Measurements from ENCODE around the gene TP53AIP1.
A peak's percentile ranks its signal among the peaks of the same experiment; 100 is the strongest.

Gene TP53AIP1

GRCh38 chr11:128911701-128912100 is 31.0 kb downstream of the TP53AIP1 start:
- Mint-ChIP-seq H3K27me3 (ENCODE audit: low read depth) (peaks cover 38% of the 10 kb centered on the region), H3K36me3 (ENCODE audit: low read depth) (no peaks in the 10 kb centered on the region), H3K4me3 (no peak overlapping the region), H3K9me3 (no peaks in the 10 kb centered on the region), H3K27ac (no peak overlapping the region), H3K4me1 (ENCODE audit: low read depth) (no peaks in the 10 kb centered on the region)

GRCh38 chr11:128911239-128911638 is 31.4 kb downstream of the TP53AIP1 start:
- Mint-ChIP-seq H3K27ac (no peak overlapping the region), H3K9me3 (no peaks in the 10 kb centered on the region), H3K4me1 (ENCODE audit: low read depth) (no peaks in the 10 kb centered on the region), H3K36me3 (ENCODE audit: low read depth) (no peaks in the 10 kb centered on the region), H3K27me3 (ENCODE audit: low read depth) (peaks cover 41% of the 10 kb centered on the region), H3K4me3 (no peak overlapping the region)

DNA sequence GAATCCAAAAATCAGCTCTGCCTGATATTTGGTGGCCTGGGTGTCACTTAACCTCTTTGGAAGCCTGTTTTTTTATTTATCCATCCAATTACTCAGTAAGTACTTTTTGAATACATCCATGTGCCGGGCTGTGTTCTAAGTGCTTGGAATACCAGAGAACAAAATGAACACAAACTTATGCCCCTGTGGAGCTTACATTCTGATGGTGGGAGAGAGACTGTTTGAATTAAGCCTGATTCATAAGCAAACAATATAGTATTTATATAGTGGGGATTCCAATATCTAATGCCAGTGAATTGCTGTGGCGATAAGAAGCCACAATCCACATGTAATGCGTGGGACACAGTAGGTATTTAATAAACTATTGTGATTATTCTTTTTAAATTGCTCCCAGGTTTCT is 32.1 kb downstream of the TP53AIP1 start:
- H3K4me1 Mint-ChIP-seq (ENCODE audit: low read depth), result no peaks in the 10 kb centered on the region
- H3K4me3 Mint-ChIP-seq, result no peak overlapping the region
- H3K27me3 Mint-ChIP-seq (ENCODE audit: low read depth), result peaks cover 47% of the 10 kb centered on the region
- no peaks in the 10 kb centered on the region for H3K36me3 Mint-ChIP-seq (ENCODE audit: low read depth)
- H3K27ac Mint-ChIP-seq, result no peak overlapping the region
- H3K9me3 Mint-ChIP-seq, result no peaks in the 10 kb centered on the region

GRCh38 chr11:128909438-128910125 is 33.1 kb downstream of the TP53AIP1 start:
- Mint-ChIP-seq H3K4me3 (no peak overlapping the region), H3K36me3 (ENCODE audit: low read depth) (no peaks in the 10 kb centered on the region), H3K27me3 (ENCODE audit: low read depth) (peaks cover 53% of the 10 kb centered on the region), H3K9me3 (no peaks in the 10 kb centered on the region), H3K27ac (no peak overlapping the region), H3K4me1 (ENCODE audit: low read depth) (no peaks in the 10 kb centered on the region)

DNA sequence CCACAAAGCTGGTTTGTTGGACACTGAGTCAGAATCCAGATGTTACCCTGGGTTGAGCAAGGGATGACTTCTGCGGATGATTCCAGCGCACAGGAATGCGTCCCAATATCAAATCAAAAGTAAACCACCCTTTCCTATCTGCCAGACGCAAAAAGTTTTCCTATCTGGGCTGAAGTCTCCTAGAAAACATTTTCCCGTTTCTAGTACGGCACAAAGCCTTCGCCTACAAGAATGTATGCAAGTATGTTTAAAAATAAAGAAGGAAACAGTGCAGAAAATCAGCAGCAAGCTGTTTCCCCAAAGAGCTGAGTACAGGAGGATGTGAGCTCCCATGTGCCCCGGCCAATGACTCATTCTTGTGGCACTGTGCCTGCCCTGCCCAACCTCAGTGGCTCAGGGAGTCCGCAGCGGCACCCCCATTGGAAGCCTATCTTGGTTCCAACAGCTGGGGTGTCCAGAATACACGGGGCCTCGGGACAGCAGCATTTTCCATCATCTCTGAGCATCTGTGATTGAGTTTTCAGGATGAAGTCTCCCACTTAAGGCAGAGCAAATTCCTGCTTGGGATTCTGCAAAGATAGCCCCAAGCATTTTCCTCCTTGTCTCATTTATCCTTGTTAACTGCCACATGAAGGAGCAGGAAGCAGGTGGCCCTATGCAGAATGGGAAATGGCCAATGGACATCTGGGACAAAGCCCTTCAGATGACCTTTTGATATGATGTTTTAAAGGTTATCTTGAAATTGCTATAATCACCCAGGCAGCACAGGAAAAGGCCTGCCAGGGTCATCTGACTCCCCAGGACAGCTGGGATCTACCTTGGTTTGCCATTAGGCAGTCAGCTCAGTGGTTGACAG is 34.1 kb downstream of the TP53AIP1 start:
- Mint-ChIP-seq H3K4me1 (ENCODE audit: low read depth) (no peaks in the 10 kb centered on the region), H3K27ac (no peak overlapping the region), H3K36me3 (ENCODE audit: low read depth) (no peaks in the 10 kb centered on the region), H3K27me3 (ENCODE audit: low read depth) (peaks cover 62% of the 10 kb centered on the region), H3K4me3 (no peak overlapping the region), H3K9me3 (no peaks in the 10 kb centered on the region)

GRCh38 chr11:128907585-128907984 is 35.1 kb downstream of the TP53AIP1 start:
- H3K27ac Mint-ChIP-seq, result no peak overlapping the region
- no peaks in the 10 kb centered on the region for H3K4me1 Mint-ChIP-seq (ENCODE audit: low read depth)
- H3K4me3 Mint-ChIP-seq, result no peak overlapping the region
- no peaks in the 10 kb centered on the region for H3K9me3 Mint-ChIP-seq
- H3K36me3 Mint-ChIP-seq (ENCODE audit: low read depth), result no peaks in the 10 kb centered on the region
- peaks cover 73% of the 10 kb centered on the region for H3K27me3 Mint-ChIP-seq (ENCODE audit: low read depth)

GRCh38 chr11:128906185-128907050 is 36.3 kb downstream of the TP53AIP1 start:
- Mint-ChIP-seq H3K27ac (no peak overlapping the region), H3K9me3 (no peaks in the 10 kb centered on the region), H3K27me3 (ENCODE audit: low read depth) (peaks cover 81% of the 10 kb centered on the region), H3K36me3 (ENCODE audit: low read depth) (no peaks in the 10 kb centered on the region), H3K4me3 (peak overlapping the region; percentile 63), H3K4me1 (ENCODE audit: low read depth) (no peaks in the 10 kb centered on the region)

DNA sequence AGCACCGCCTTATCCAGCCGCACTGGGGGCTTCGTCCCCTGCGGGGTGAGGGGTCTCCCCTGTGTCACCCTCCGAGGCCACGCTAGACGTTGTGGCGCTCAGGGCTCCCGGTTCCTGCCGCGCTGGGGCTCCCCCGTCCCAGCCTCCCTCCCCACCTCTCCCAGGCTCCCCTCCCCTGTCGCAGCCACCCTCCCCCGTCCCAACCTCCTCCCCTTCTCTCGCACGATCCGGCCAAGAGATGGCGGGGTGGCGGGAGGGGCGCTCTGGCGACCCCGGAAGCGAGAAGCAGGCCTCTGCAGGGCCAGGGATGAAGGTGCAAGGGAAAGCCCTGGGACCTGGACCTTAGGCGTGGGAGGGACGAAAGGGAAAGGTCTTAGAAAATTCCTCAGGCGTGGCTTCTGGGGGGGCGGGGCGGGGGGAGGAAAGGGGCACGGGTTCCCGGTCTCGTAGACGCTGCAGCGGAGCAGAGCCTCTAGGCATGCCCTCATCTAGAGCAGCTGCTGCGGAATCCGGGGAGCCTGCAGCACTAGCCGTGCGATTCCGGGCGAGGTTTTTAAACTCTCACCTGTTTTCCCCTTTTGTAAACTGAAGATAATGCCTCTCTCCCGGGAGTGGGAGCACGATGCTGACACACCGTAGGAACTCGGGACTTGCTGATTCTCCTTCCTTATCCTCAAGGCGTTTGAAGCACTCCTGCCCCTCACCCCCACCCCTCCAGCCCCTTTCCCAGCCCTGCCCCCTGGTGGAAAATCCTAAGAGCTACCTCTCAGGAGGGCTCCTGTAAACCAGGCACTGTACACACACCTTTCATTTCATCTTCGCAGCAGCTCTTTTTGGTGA is 37.1 kb downstream of the TP53AIP1 start:
- no peaks in the 10 kb centered on the region for H3K4me1 Mint-ChIP-seq (ENCODE audit: low read depth)
- H3K9me3 Mint-ChIP-seq, result no peaks in the 10 kb centered on the region
- peak overlapping the region; percentile 63 for H3K4me3 Mint-ChIP-seq
- peaks cover 86% of the 10 kb centered on the region for H3K27me3 Mint-ChIP-seq (ENCODE audit: low read depth)
- no peaks in the 10 kb centered on the region for H3K36me3 Mint-ChIP-seq (ENCODE audit: low read depth)
- H3K27ac Mint-ChIP-seq, result no peak overlapping the region

DNA sequence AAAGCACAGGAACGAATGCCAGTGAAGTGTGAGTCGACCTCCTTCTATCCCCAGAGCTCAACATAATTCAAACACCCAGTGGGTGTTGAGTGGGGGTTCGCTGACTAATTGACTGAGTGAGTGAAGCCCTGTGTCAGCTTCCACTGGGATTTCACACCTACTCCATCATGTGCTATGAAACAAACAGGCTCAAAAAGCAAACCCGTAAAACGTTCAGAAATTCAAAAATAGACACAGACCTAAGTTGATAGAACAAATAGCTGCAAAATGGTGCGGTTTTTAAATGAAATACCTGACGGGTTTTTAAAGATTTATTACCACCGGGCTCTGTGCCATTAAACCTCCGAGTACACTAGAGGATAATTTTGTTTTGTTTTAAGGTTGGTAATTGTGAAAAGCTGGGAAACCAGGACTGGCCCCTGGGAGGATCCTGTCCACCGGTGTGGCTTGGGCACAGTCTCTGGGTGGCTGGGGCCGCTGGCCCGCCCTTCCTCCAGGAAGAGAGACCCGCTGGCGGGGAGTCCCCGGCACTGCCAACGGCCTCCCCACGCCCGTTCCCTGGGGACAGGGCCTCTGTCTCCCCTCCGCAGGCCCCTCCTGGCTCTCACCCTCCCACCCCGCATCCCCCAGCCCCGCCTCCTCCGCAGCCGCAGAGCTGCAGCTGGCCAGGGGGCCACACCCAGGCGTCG is 37.9 kb downstream of the TP53AIP1 start:
- Mint-ChIP-seq H3K4me3 (no peak overlapping the region), H3K4me1 (ENCODE audit: low read depth) (no peaks in the 10 kb centered on the region), H3K9me3 (no peaks in the 10 kb centered on the region), H3K27ac (no peak overlapping the region), H3K27me3 (ENCODE audit: low read depth) (peaks cover 84% of the 10 kb centered on the region), H3K36me3 (ENCODE audit: low read depth) (no peaks in the 10 kb centered on the region)

- no peaks in the 10 kb centered on the region for H3K9me3 Mint-ChIP-seq
- H3K36me3 Mint-ChIP-seq (ENCODE audit: low read depth), result no peaks in the 10 kb centered on the region
- H3K4me1 Mint-ChIP-seq (ENCODE audit: low read depth), result no peaks in the 10 kb centered on the region
- H3K27me3 Mint-ChIP-seq (ENCODE audit: low read depth), result peaks cover 80% of the 10 kb centered on the region
- H3K4me3 Mint-ChIP-seq, result peak overlapping the region; percentile 1
- H3K27ac Mint-ChIP-seq, result no peak overlapping the region
Observed at GRCh38 chr11:128904303-128904655, 38.4 kb downstream of the TP53AIP1 start.

DNA sequence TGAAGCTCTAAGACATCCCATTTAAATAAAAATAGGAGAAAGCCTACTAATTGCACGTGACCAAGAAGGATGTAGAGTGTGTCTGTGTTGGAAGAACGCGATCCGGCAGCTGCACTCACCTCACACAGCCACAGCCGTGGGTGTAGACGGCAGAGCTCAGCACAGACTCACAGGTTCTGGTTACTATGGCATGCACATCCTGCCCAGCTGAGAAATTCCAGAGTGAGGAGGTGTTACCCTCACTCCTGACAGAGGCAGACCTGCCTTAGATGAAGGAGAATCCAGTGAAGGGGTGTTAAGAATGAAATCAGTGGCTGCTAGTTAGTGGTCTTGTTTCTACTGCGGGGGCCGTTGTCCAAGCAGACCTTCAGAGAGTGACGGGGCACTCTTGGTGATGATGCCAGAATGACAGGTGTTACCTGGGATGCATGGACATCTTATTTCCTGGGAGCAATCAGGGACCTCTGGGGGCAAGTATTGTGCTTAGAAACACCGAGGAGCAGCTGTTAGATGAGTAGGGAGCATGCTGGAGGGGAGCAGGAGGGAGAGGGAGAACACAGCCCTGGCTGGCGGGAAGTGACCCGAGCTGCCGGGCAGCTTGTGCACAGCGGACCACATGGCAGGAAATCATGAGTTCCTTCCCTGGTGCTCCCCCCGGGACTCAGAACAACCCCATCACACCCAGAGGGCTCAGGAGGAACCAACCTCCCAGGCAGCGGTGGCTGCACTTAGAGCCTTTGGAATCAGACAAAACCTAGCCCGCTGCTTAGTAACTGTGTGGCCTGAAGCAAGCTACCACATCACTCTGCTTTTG is 39.2 kb downstream of the TP53AIP1 start:
- H3K36me3 Mint-ChIP-seq (ENCODE audit: low read depth), result no peaks in the 10 kb centered on the region
- H3K27me3 Mint-ChIP-seq (ENCODE audit: low read depth), result peaks cover 80% of the 10 kb centered on the region
- H3K4me1 Mint-ChIP-seq (ENCODE audit: low read depth), result no peaks in the 10 kb centered on the region
- H3K27ac Mint-ChIP-seq, result no peak overlapping the region
- H3K4me3 Mint-ChIP-seq, result no peak overlapping the region
- H3K9me3 Mint-ChIP-seq, result no peaks in the 10 kb centered on the region

- no peaks in the 10 kb centered on the region for H3K4me1 Mint-ChIP-seq (ENCODE audit: low read depth)
- H3K27ac Mint-ChIP-seq, result no peak overlapping the region
- H3K9me3 Mint-ChIP-seq, result no peaks in the 10 kb centered on the region
- H3K36me3 Mint-ChIP-seq (ENCODE audit: low read depth), result no peaks in the 10 kb centered on the region
- peaks cover 78% of the 10 kb centered on the region for H3K27me3 Mint-ChIP-seq (ENCODE audit: low read depth)
- no peak overlapping the region for H3K4me3 Mint-ChIP-seq
Observed at GRCh38 chr11:128902515-128903066, 40.1 kb downstream of the TP53AIP1 start.
